PFSK-1 (cell line): Measurements from ENCODE around the gene KLF2.

Experiments used
- FOXP2 ChIP-seq: optimal IDR thresholded peaks from 2 replicates; pipeline ENCODE3; 2011; ENCODE audit warnings: borderline replicate concordance, control low read depth, inconsistent platforms; ENCODE audit not compliant: insufficient read depth; ENCODE audit errors: extremely low read length, extremely low read depth
- POLR2AphosphoS5 ChIP-seq: IDR thresholded peaks from 2 replicates; pipeline ENCODE4 v1.6.1; 2012; ENCODE audit warnings: low read depth, mild to moderate bottlenecking, control low read depth, low read length, moderate library complexity
- SIN3A ChIP-seq: IDR thresholded peaks from 2 replicates; pipeline ENCODE4 v1.6.1; 2012; ENCODE audit warnings: mild to moderate bottlenecking, low read length, moderate library complexity, borderline replicate concordance; ENCODE audit not compliant: insufficient read depth
- TAF1 ChIP-seq: IDR thresholded peaks from 2 replicates; pipeline ENCODE4 v1.6.1; 2012; ENCODE audit warnings: low read length, control low read depth, borderline replicate concordance; ENCODE audit not compliant: insufficient read depth
- TF ChIP-seq, protein P1 (sequence below), 2 experiments: IDR thresholded peaks; 2 replicates each; pipeline versions ENCODE4 v1.6.1 to v1.8.0; 2011 to 2012; ENCODE audit warnings: low read depth in 2 of 2, low read length in 2 of 2, control low read depth in 1 of 2, inconsistent platforms in 1 of 2, mild to moderate bottlenecking in 1 of 2, moderate library complexity in 1 of 2; ENCODE audit not compliant: insufficient read depth in 1 of 2

DNA sequence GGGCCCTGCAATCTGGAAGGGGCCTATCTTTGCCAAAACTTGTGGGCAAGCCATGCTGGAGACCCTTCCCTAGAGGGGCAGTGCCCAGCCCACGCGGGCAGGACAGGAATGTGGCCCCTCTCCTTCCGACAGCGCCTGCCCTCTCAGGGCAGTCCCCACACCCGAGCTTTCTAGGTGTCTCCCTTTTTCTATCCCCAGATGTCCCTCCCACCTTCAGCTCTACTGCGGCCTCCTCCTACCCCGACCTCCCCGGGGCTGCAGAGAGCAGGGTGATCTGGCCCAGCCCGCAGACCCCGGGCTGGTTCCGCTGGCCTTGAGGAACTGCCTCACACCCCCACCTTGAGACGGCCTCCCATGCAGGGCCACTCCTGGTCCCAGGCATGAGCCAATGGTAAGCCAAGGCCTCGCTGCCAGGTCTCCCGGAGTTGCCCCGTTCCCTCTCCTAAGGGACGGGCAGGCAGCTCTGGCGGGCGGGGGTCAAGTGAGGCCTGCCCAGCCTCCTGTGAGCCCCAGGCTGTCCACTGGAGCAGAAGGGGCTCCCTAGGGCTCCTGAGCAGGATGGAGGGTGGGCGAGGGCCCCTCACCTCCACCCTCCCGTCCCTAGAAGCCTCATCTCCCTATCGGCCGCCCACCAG lies 39.7 kb downstream of the KLF2 start:
- TF ChIP-seq POLR2AphosphoS5 (no peak), TAF1 (no peak), FOXP2 (no peak), SIN3A (no peak)
- TF ChIP-seq, protein P1, sequence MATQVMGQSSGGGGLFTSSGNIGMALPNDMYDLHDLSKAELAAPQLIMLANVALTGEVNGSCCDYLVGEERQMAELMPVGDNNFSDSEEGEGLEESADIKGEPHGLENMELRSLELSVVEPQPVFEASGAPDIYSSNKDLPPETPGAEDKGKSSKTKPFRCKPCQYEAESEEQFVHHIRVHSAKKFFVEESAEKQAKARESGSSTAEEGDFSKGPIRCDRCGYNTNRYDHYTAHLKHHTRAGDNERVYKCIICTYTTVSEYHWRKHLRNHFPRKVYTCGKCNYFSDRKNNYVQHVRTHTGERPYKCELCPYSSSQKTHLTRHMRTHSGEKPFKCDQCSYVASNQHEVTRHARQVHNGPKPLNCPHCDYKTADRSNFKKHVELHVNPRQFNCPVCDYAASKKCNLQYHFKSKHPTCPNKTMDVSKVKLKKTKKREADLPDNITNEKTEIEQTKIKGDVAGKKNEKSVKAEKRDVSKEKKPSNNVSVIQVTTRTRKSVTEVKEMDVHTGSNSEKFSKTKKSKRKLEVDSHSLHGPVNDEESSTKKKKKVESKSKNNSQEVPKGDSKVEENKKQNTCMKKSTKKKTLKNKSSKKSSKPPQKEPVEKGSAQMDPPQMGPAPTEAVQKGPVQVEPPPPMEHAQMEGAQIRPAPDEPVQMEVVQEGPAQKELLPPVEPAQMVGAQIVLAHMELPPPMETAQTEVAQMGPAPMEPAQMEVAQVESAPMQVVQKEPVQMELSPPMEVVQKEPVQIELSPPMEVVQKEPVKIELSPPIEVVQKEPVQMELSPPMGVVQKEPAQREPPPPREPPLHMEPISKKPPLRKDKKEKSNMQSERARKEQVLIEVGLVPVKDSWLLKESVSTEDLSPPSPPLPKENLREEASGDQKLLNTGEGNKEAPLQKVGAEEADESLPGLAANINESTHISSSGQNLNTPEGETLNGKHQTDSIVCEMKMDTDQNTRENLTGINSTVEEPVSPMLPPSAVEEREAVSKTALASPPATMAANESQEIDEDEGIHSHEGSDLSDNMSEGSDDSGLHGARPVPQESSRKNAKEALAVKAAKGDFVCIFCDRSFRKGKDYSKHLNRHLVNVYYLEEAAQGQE (IDR thresholded peaks at IDR 0.05; ENCODE audit: insufficient read depth in 1 of 2, low read depth in 2 of 2, low read length in 2 of 2) = no peak
